GM18909 (cell line): ENCODE results near the gene ITPR2.

Experiments
- ATAC-seq: cut with Tn5 transposase; IDR thresholded peaks from one replicate; pipeline ENCODE4 v1.9.1; 2021; ENCODE audit warnings: mild to moderate bottlenecking; ENCODE audit not compliant: unreplicated experiment, poor library complexity

Gene ITPR2

GRCh38 chr12:26713885-26714383, 119.1 kb downstream of the ITPR2 start:
- ATAC-seq = peak; percentile 76

- ATAC-seq = no peak
These were observed 120.1 kb downstream of the ITPR2 start for GRCh38 chr12:26712892-26713291.

DNA sequence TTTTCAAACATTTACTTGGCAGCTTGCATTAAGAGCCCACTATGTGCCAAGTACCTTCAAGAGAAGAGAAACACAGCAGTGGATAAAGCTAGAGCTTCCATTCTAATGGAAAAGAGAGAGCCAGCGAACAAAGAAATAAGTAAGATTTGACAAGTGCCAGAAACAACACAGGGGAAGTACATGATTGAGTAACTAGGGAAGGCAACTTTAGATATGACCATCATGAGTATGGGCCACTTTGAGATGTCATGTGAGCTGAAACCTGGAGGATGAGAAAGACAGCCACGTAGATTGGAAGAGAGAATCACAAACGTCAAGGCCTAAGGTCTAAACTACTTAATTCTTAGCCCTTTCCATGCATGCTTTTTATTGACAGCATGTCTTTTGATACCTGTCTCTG, 121.4 kb downstream of the ITPR2 start:
- ATAC-seq = no peak

DNA sequence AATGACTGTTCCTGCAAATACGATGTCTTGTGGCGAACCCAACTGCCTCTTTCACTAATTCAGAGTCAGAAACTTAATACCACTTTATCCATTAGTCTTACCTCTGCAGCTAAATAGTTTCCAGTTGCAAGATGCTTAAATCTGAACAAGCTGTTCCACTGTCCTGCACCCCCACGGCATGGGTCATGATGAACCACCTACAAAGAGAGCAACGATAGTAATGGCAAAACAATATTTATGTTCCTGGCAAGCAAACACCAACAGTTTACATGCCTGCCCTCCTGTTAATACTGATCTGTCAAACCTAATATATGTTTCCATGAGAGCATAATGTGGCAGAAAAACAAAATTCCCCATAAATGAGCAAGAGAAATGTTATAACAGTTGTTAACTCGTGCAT, 121.9 kb downstream of the ITPR2 start:
- ATAC-seq = no peak

DNA sequence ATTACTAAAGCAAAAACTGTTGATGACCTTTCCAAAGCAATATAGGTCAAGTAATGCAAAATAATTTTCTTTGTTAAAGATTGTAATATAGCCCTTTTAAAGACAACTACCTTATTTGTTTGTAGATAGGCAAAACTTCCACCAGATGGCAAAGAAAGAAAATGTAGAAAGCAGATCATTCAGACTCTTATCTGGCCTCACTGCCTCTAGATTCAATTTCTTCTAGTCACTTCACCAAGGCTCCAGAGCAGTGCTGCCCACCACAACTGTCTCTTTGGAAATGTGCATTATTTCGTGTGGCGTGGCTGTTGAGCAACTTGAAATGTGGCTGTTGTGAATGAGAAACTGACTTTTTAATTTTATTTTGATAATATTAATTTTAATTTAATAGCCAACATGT, 127.1 kb downstream of the ITPR2 start:
- ATAC-seq = no peak

GRCh38 chr12:26704684-26705460, 128.1 kb downstream of the ITPR2 start:
- ATAC-seq = no peak

GRCh38 chr12:26704214-26704613, 128.8 kb downstream of the ITPR2 start:
- ATAC-seq = no peak

- ATAC-seq = no peak
These were observed 130.3 kb downstream of the ITPR2 start for GRCh38 chr12:26702741-26703140.

DNA sequence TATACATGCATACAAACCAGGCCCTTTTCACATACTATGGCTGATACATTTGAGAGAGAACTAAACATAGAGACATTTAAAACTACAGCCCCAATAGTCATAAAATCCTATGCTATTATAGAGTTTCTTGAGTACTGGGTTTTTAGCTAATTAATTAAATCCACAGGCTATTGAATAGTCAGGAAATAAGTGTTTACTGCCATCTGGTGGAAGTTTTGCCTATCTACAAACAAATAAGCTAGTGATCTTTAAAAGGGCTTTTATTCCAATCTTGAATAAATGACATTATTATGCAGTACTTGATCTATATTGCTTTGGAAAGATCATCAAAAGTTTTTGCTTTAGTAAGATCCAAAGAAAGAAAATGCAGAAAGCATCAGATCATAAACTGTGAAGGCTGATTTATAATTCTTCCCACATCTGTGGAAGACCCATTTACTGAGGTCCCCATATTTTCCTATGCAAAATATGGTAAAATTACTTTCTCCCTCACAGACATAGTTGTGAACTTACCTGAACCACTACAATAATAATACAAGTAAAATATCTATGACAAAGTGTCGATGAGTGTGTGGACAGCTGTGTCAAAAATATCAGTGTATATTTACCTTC, 131.3 kb downstream of the ITPR2 start:
- ATAC-seq = no peak

DNA sequence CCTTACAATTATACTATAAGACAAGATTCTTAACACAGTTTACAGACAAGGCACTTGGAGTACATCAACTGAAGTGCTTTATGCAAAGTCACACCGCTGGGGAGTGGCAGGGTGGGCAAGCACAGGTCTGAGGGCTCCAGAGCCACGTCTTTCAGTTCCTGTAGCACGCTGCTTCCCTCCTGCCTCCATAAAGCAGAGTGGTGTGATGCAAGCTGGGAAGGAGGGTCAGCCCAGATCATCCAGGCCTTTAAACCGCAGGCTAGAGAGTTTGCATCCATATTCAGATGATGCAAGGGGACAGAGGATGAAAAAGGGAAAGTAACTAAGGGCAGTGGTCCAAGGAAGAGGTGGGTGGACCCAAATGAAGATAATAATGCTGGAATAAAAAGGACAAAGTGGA, 132.6 kb downstream of the ITPR2 start:
- no peak for ATAC-seq

DNA sequence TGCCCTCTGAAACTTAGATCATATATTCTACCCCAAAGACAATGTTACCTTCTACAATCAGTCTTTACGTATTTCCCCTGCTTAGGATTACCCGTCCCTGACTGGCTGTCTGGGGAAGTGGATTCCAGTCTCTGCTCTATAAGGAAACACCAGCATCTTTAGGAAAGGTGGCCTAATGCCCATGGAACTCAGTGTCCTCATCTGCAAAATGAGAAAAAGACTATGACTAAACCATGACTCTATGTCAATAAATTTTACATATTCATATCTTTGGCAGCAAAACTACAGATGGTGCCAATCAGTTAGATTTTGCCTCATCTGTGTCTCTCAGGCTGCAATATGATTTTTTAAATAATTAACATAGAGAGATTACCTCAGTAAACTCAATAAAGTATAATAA, 133.8 kb downstream of the ITPR2 start:
- ATAC-seq = no peak

- no peak for ATAC-seq
These were observed 134.8 kb downstream of the ITPR2 start for GRCh38 chr12:26698186-26698585.

DNA sequence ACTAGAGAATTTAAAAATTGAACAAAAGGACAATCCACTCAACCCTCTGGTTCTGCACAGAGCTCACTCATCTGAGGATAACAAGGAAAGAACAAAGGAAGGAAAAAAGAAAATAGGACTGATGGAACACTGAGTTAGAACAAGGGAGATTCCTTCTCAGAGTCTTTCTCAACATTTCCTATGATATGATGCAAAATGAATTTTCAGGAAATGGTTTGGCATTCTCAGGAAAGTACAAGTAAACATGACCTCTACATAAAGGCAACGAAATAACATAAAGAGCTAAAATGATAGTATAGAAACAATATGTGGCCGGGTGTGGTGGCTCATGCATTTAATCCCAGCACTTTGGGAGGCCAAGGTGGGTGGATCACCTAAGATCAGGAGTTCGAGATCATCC, 135.8 kb downstream of the ITPR2 start:
- ATAC-seq = no peak

DNA sequence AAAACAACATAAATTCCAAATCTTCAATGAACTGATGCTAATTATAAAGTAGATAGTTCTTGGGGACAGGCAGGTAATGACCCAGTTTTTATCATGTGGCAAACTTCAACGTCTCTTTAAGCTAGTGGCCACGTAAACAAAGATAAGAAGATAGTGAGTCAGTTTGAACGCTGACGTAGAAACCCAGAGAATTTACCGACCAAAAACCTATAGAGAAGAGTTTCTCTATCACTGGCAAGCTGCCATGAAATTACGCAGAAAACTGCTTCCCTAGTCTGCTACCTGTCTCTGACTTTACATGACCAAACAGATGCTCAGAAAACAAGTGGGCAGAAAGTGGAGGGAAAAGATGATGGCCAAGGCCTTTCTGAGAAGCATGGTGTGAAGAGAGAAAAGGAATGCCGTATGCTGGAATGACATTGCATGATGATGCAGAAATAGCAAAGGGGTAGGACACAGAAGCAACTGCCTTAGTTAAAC, 136.3 kb downstream of the ITPR2 start:
- ATAC-seq = no peak

DNA sequence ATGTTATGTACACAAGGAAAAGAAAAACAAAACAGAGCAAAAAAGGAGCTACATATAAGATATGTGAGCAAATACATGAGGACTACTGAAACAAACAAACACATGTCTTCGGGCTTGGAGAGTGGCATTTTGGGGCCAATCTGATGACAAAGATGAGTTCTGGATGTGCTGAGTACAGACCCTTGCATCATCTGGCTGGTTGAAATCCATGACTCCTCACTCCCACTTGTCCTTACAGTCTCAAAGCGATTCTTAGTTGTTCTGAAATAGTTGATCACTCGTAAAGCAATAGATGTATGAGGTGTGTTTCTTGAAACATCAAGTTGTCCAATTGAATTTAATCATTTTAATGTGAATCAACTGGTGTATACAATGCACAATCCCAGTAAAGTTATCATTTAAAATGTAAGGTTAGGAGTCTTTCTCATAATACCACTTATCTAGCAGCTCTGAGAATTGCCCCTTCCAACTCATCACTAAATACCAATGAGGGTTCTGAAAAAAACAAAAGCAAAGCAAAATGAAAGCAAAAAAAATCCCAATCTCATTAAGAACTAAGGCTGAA, 136.9 kb downstream of the ITPR2 start:
- no peak for ATAC-seq

DNA sequence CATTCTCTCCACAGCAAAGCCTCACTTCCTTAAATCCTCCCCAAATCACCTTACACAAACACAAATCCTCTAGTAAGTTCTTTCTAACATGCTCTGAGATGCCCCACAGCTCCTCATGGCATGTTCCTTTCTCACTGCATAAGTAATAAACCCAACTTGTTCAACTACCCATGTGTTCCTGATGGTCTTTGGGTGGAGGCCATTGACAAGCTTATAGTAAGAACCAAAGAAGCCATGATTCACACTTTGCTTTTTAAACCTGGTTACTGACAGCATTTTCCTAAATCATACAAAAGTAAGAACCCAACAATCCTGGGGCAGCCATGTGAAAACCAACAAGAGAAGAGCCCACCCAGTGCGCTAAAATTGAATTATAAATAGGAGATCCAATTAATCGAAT, 138.6 kb downstream of the ITPR2 start:
- no peak for ATAC-seq

DNA sequence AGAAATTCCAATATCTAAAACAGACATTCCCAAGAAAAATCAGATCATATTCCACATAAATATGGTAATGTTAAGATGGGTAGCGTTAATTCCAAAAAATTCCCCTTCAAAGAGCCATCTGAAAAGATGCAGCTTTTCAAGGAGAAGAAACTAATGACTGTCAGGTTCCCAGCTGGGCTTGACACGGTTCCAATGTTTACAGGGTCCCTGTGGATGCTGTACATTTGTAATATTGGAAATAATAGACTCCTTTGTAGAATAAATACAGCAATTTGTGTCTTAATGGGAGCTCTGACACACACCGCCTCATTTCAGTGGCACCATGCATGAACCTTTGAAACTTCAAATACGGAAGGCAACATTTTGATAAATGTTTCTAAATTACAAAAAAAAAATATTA, 140.6 kb downstream of the ITPR2 start:
- ATAC-seq = no peak

GRCh38 chr12:26691234-26691970, 141.6 kb downstream of the ITPR2 start:
- no peak for ATAC-seq

- ATAC-seq = no peak
These were observed 142.4 kb downstream of the ITPR2 start for GRCh38 chr12:26690601-26691000.

- no peak for ATAC-seq
These were observed 143.6 kb downstream of the ITPR2 start for GRCh38 chr12:26689281-26689841.
